Measurements from ENCODE around the gene BLVRB.

Gene BLVRB

DNA sequence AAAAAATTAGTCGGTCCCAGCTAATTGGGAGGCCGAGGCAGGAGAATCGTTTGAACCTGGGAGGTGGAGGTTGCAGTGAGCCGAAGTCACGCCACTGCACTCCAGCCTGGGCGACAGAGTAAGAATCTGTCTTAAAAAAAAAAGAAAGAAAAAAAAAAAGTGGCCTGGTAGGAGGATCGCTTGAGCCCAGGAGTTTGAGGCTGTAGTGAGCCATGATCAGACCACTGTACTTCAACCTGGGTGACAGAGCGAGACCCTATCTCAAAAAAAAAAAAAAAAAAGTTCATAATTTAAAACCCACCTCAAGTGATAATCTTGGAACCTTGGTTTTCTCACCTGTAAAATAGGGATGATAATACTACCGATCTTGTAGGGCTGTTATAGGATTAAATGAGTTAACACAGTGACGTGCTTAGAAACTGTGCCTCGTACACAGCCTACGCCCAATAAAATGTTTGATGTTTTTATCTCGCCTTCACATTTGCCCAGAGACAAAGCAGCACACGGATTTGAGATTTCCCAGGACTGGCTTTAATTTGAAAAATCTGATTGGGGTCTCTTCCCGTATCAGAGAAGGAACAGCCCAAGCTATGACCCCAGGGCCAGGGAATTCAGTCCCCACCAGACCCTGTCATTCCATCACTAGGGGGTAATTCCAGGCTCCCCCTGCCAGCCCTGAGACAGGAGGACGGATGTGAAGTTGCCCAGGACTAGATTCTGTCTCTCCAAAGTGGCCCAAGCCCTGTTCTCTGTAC, 43.4 kb downstream of the BLVRB start:
- Histone ChIP-seq H3K9me3 (ENCODE audit: insufficient read depth, low read length) (no peaks in the 10 kb centered on the region), H3K4me3 (ENCODE audit: insufficient read length, low read depth) (no peak overlapping the region), H3K36me3 (ENCODE audit: insufficient read depth, insufficient read length, low read length) (peaks cover 15% of the 10 kb centered on the region), H3K4me1 (ENCODE audit: insufficient read depth, insufficient read length) (no peaks in the 10 kb centered on the region), H3K27me3 (ENCODE audit: insufficient read depth, insufficient read length) (no peaks in the 10 kb centered on the region), H3K9ac (ENCODE audit: insufficient read length, low read depth) (peak overlapping the region; percentile 32)
- no peak for TF ChIP-seq ZNF274 (IDR thresholded peaks at IDR 0.05; ENCODE audit: low read depth, low read length)
- TF ChIP-seq YY1 (IDR thresholded peaks at IDR 0.05; ENCODE audit: insufficient read depth, insufficient read length), result no peak
- TF ChIP-seq SUZ12 (IDR thresholded peaks at IDR 0.05; ENCODE audit: extremely low read depth, insufficient read depth, insufficient read length), result no peak
- no peak for DNase-seq (ENCODE audit: low read depth, low spot score)

DNA sequence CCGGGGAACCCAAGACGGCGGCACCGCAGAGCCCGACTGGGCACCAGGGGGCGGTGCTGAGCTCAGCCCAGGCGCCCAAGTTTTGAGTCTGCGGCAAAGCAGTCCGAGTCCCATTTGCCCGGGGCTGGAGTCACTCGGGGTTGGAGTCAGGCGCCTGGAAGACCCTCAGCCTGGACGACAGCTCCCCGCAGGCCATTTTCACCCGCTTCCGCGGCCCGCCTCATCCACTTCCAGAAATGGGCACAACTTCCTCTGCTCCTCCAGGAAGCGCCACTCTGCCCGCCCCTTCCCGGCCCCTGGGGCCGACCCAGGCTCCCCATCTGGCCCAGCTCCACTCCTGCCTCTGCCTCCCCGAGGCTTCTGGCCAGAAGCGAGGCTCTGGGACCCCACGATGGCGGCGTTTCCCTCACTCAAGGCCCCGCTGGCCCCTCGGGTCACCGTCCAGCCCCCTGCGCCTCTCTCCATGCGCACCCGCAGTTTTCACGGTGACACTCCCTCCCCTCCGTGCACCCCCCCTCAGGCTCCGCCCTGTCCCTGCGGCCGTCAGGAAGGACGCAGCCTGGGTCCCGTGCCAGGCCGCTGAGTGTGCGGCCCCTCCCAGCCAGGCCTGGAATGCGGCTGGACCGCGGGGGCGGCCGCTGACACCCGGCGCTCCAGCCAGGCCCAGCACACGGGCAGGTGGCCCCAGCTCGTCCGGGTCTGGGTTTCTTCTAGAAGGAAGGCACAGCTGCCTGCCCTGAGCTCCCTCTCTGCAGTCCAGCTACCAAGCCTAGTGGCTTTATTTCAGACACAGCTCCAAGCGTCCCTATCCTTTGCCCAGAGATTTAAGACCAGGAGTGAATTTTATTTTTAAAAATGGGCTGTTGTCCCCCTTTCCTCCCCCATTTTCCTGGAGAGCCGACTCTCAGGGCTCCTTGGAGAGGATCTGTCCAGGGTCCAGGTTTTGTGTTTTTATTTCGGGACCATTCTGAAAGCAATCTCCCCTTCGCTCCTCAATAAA, 44.5 kb downstream of the BLVRB start:
- Histone ChIP-seq H3K27me3 (ENCODE audit: insufficient read depth, insufficient read length) (no peaks in the 10 kb centered on the region), H3K9me3 (ENCODE audit: insufficient read depth, low read length) (no peaks in the 10 kb centered on the region), H3K9ac (ENCODE audit: insufficient read length, low read depth) (peak overlapping the region; percentile 81), H3K4me1 (ENCODE audit: insufficient read depth, insufficient read length) (no peaks in the 10 kb centered on the region), H3K36me3 (ENCODE audit: insufficient read depth, insufficient read length, low read length) (peaks cover 15% of the 10 kb centered on the region), H3K4me3 (ENCODE audit: insufficient read length, low read depth) (peak overlapping the region; percentile 46)
- TF ChIP-seq SUZ12 (IDR thresholded peaks at IDR 0.05; ENCODE audit: extremely low read depth, insufficient read depth, insufficient read length), result no peak
- peak; percentile 66 for DNase-seq (ENCODE audit: low read depth, low spot score)

DNA sequence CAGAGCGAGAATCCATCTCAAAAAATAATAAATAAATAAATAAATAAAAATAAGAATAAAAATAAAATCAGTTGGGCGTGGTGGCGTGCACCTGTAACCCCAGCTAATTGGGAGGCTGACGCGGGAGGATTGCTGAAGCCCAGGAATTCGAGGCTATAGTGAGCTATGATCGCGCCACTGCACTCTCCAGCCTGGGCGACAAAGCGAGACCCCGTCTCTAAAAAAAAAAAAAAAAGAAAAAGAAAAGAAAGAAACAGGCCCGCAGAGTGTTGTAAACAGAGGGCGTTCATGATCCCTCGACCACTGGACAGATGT, 45.1 kb downstream of the BLVRB start:
- Histone ChIP-seq H3K4me1 (ENCODE audit: insufficient read depth, insufficient read length) (no peaks in the 10 kb centered on the region), H3K27me3 (ENCODE audit: insufficient read depth, insufficient read length) (no peaks in the 10 kb centered on the region), H3K36me3 (ENCODE audit: insufficient read depth, insufficient read length, low read length) (peaks cover 15% of the 10 kb centered on the region), H3K4me3 (ENCODE audit: insufficient read length, low read depth) (peak overlapping the region; percentile 46), H3K9me3 (ENCODE audit: insufficient read depth, low read length) (no peaks in the 10 kb centered on the region), H3K9ac (ENCODE audit: insufficient read length, low read depth) (no peak overlapping the region)
- no peak for DNase-seq (ENCODE audit: low read depth, low spot score)
- TF ChIP-seq SUZ12 (IDR thresholded peaks at IDR 0.05; ENCODE audit: extremely low read depth, insufficient read depth, insufficient read length) (no peak), ZNF274 (IDR thresholded peaks at IDR 0.05; ENCODE audit: low read depth, low read length) (no peak), YY1 (IDR thresholded peaks at IDR 0.05; ENCODE audit: insufficient read depth, insufficient read length) (no peak)

DNA sequence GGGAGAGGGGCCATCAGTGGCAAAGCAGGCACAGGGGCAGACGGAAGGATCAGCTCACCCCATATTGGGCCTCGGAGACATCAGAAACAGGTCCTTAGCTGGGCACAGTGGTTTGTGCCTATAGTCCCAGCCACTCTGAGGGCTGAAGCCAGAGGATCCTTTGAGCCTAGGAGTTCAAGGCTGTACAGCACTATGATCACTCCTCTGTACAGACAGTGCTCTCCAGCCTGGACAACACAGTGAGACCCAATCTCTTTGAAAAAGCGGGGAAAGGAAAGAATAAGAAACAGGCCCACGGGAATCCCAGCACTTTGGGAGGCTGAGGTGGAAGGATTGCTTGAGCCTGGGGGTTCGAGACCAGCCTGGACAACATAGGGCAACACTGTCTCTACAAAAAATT, 45.8 kb downstream of the BLVRB start:
- no peaks in the 10 kb centered on the region for H3K9me3 ChIP-seq (ENCODE audit: insufficient read depth, low read length)
- TF ChIP-seq ZNF274 (IDR thresholded peaks at IDR 0.05; ENCODE audit: low read depth, low read length) (no peak), YY1 (IDR thresholded peaks at IDR 0.05; ENCODE audit: insufficient read depth, insufficient read length) (no peak), SUZ12 (IDR thresholded peaks at IDR 0.05; ENCODE audit: extremely low read depth, insufficient read depth, insufficient read length) (no peak)

DNA sequence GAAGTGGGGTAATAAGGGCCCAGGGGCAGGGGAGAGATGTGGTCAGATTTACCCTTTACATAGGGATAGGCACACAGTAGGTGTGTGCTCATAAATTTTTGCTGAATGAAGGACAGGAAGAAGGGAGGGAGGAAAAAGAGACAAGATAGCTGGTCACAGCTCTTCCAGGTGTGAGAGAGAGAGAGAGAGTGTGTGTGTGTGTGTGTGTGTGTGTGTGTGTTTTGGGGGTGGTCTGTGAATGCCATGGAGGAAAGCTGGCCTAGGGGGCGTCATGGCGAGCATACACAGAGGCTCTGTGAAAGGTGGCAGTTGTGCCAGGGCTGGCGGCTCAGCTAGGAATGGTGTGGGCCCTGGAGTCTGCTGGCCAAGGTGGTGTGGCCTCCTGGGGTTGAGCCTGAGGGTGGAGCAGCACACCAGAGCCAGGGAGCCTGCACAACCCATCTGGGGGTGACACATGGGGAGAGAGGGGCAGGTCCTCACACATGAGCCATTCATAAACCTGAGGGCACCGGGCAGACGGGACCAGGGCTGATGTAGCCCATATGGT, 46.4 kb downstream of the BLVRB start:
- Histone ChIP-seq H3K27me3 (ENCODE audit: insufficient read depth, insufficient read length) (no peaks in the 10 kb centered on the region), H3K4me1 (ENCODE audit: insufficient read depth, insufficient read length) (peaks cover 3% of the 10 kb centered on the region), H3K4me3 (ENCODE audit: insufficient read length, low read depth) (no peak overlapping the region), H3K36me3 (ENCODE audit: insufficient read depth, insufficient read length, low read length) (peaks cover 15% of the 10 kb centered on the region), H3K9ac (ENCODE audit: insufficient read length, low read depth) (no peak overlapping the region), H3K9me3 (ENCODE audit: insufficient read depth, low read length) (no peaks in the 10 kb centered on the region)
- TF ChIP-seq SUZ12 (IDR thresholded peaks at IDR 0.05; ENCODE audit: extremely low read depth, insufficient read depth, insufficient read length) (no peak), YY1 (IDR thresholded peaks at IDR 0.05; ENCODE audit: insufficient read depth, insufficient read length) (no peak), ZNF274 (IDR thresholded peaks at IDR 0.05; ENCODE audit: low read depth, low read length) (no peak)
- no peak for DNase-seq (ENCODE audit: low read depth, low spot score)

More for the DNA sequence above, 45.8 kb downstream of the BLVRB start:
- no peaks in the 10 kb centered on the region for H3K27me3 ChIP-seq (ENCODE audit: insufficient read depth, insufficient read length)
- DNase-seq (ENCODE audit: low read depth, low spot score), result no peak
- H3K4me3 ChIP-seq (ENCODE audit: insufficient read length, low read depth), result no peak overlapping the region
- H3K36me3 ChIP-seq (ENCODE audit: insufficient read depth, insufficient read length, low read length), result peaks cover 15% of the 10 kb centered on the region
- peaks cover under 1% of the 10 kb centered on the region for H3K4me1 ChIP-seq (ENCODE audit: insufficient read depth, insufficient read length)
- no peak overlapping the region for H3K9ac ChIP-seq (ENCODE audit: insufficient read length, low read depth)

DNA sequence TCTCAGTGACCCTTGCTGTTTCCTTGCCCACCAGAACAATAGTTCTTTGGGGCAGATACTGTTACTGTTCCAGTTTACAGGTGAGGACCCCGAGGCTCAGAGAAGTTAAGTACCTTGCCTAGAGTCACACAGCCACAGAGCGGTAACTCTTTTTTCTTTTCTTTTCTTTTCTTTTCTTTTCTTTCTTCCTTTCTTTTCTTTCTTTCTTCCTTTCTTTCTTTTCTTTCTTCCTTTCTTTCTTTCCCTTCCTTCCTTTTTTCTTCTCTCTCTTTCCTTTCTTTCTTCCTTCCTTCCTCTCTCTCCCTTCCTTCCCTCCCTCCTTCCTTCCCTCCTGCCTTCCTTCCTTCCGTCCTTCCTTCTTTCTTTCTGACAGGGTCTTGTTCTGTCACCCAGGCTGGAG, 47.5 kb downstream of the BLVRB start:
- TF ChIP-seq SUZ12 (IDR thresholded peaks at IDR 0.05; ENCODE audit: extremely low read depth, insufficient read depth, insufficient read length), result no peak
- no peak for TF ChIP-seq YY1 (IDR thresholded peaks at IDR 0.05; ENCODE audit: insufficient read depth, insufficient read length)
- no peak for TF ChIP-seq ZNF274 (IDR thresholded peaks at IDR 0.05; ENCODE audit: low read depth, low read length)
- Histone ChIP-seq H3K9me3 (ENCODE audit: insufficient read depth, low read length) (no peaks in the 10 kb centered on the region), H3K4me3 (ENCODE audit: insufficient read length, low read depth) (no peak overlapping the region), H3K36me3 (ENCODE audit: insufficient read depth, insufficient read length, low read length) (peaks cover 10% of the 10 kb centered on the region), H3K9ac (ENCODE audit: insufficient read length, low read depth) (no peak overlapping the region), H3K4me1 (ENCODE audit: insufficient read depth, insufficient read length) (peaks cover 3% of the 10 kb centered on the region), H3K27me3 (ENCODE audit: insufficient read depth, insufficient read length) (no peaks in the 10 kb centered on the region)
- DNase-seq (ENCODE audit: low read depth, low spot score), result no peak

DNA sequence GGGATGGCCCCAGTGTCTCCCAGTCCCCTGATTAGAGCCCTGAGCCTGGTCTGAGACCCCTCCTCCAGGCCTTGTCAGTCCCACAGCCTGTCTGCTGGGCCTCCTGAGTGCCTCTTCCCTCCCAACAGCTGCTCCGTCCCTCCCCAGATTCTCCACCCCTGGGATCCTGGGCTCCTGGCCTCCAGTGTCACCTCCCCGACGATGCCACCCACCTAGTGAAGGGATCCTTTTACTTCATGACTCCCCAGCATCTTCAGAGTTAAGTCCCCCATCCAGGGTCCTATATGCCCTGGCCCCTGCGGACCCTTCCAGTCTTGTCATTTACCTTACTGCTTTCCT, 47.9 kb downstream of the BLVRB start:
- H3K4me1 ChIP-seq (ENCODE audit: insufficient read depth, insufficient read length), result peaks cover 3% of the 10 kb centered on the region
- peak overlapping the region; percentile 42 for H3K9ac ChIP-seq (ENCODE audit: insufficient read length, low read depth)
- TF ChIP-seq SUZ12 (IDR thresholded peaks at IDR 0.05; ENCODE audit: extremely low read depth, insufficient read depth, insufficient read length) (no peak), ZNF274 (IDR thresholded peaks at IDR 0.05; ENCODE audit: low read depth, low read length) (no peak), YY1 (IDR thresholded peaks at IDR 0.05; ENCODE audit: insufficient read depth, insufficient read length) (no peak)

More for the DNA sequence above, 47.9 kb downstream of the BLVRB start:
- no peak for DNase-seq (ENCODE audit: low read depth, low spot score)
- Histone ChIP-seq H3K27me3 (ENCODE audit: insufficient read depth, insufficient read length) (no peaks in the 10 kb centered on the region), H3K4me3 (ENCODE audit: insufficient read length, low read depth) (no peak overlapping the region), H3K36me3 (ENCODE audit: insufficient read depth, insufficient read length, low read length) (peaks cover 6% of the 10 kb centered on the region), H3K9me3 (ENCODE audit: insufficient read depth, low read length) (no peaks in the 10 kb centered on the region)

Measured in NT2/D1 (cell line).